C4-2B (cell line): ENCODE measurements around the gene SLC16A7.

Experiments
- H3K27ac ChIP-seq: fragments of 450-650 bp; 2 replicates; pipeline ENCODE4 v1.5.1; 2017
- ZFX ChIP-seq: fragments of 450-650 bp; IDR thresholded peaks from 2 replicates; pipeline ENCODE4 v1.6.1; 2017
- TF ChIP-seq, protein P1 (sequence below): fragments of 450-650 bp; conservative IDR thresholded peaks from 2 replicates; pipeline ENCODE4 v1.5.1; 2017; ENCODE audit warnings: mild to moderate bottlenecking

The SLC16A7 gene

DNA sequence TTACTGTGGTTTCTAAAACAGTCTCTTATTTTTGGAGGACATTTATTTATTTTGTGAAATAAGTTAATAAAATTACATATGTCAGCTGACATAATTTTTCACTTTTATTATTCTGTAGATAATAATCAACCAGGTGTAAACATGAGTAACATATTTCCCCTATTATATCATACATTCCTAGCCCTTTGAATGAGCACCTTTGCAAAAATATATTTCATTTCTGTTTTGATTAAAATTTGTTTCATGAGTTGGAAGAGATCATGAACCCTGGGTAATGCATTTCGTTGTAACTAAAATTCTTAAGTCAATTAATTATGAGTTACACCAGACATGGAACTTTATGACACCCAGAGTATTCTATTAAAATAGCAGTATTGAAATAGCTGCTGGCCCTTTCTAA, 56.3 kb downstream of the SLC16A7 start:
- TF ChIP-seq ZFX, result no peak
- TF ChIP-seq, protein P1, sequence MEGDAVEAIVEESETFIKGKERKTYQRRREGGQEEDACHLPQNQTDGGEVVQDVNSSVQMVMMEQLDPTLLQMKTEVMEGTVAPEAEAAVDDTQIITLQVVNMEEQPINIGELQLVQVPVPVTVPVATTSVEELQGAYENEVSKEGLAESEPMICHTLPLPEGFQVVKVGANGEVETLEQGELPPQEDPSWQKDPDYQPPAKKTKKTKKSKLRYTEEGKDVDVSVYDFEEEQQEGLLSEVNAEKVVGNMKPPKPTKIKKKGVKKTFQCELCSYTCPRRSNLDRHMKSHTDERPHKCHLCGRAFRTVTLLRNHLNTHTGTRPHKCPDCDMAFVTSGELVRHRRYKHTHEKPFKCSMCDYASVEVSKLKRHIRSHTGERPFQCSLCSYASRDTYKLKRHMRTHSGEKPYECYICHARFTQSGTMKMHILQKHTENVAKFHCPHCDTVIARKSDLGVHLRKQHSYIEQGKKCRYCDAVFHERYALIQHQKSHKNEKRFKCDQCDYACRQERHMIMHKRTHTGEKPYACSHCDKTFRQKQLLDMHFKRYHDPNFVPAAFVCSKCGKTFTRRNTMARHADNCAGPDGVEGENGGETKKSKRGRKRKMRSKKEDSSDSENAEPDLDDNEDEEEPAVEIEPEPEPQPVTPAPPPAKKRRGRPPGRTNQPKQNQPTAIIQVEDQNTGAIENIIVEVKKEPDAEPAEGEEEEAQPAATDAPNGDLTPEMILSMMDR, result no peak
- H3K27ac ChIP-seq, result no peak overlapping the region

DNA sequence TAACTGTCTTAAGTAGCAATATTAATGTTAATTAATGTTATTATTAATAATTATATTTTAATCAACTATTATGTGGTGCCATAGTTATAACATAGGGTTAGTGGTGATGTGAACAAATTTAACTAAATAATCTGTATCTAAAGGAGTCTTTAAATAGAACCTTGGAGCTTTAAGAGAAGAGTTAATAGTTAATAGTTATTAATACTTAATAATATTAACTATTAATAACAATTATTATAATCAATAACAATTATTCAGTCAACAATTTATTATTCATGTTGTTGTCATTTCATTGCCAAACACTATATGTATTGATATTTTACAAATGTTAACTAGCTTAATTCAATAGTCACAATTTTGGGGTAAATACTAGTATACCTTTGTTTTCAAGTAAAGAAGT, 58.2 kb downstream of the SLC16A7 start:
- no peak overlapping the region for H3K27ac ChIP-seq

DNA sequence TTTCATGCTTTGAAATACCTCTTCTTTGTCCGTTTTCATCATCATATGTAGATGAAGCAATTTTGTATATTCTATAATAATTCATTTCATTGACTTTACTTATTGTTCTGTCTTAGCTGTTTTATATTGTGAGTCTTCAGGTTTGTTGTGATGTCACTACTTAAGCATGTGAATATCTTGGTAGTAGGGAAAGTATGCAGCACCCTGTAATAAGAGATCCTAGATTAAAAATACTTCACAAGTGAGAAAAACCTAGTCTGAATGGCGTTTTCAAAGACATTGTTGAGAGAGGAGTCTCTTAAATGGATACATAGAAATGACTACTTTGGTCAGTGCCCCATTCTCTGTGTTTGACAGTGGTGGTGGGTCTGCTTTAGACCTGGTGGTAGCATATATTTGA, 61.4 kb downstream of the SLC16A7 start:
- TF ChIP-seq ZFX, result no peak
- TF ChIP-seq, protein P1, result no peak
- H3K27ac ChIP-seq, result no peak overlapping the region

More for the DNA sequence above, 58.2 kb downstream of the SLC16A7 start:
- no peak for TF ChIP-seq ZFX
- TF ChIP-seq, protein P1, result no peak

GRCh38 chr12:59657711-59658110, 61.9 kb downstream of the SLC16A7 start:
- no peak overlapping the region for H3K27ac ChIP-seq
- TF ChIP-seq ZFX, result no peak
- TF ChIP-seq, protein P1, result no peak

GRCh38 chr12:59660148-59660547, 64.3 kb downstream of the SLC16A7 start:
- TF ChIP-seq, protein P1, result no peak
- no peak for TF ChIP-seq ZFX
- no peak overlapping the region for H3K27ac ChIP-seq

DNA sequence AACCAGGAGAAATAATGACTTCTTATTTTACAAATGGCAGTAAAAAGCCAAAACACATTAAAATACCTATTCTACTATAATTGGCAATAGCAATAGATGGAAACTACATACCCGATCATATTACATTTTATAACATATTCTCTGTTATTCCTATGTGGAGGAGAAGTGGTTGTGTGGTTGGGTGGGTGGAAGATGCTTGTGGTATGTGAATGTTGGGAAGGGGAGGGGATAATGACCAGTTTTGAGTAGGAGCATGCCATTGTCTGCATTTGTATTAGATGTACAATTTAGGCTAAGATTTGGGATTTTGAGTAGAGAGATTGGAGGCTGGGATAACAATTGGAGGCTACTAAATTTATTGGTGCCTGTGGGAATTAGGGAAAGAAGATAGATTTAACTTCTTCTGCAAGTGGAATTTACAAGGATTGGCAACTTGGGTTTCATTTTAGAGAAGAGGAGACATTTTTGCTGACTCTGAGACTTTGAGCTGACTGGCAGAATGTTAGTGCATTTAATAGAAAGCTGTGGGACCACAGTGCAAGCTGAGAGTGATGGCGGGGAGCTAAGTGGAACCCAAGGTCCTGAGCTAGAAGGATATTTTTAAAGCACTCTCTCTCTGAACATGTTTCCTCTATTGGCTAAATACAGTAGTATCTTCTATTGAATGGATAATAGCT, 65.2 kb downstream of the SLC16A7 start:
- TF ChIP-seq, protein P1, result no peak
- TF ChIP-seq ZFX, result no peak
- no peak overlapping the region for H3K27ac ChIP-seq

DNA sequence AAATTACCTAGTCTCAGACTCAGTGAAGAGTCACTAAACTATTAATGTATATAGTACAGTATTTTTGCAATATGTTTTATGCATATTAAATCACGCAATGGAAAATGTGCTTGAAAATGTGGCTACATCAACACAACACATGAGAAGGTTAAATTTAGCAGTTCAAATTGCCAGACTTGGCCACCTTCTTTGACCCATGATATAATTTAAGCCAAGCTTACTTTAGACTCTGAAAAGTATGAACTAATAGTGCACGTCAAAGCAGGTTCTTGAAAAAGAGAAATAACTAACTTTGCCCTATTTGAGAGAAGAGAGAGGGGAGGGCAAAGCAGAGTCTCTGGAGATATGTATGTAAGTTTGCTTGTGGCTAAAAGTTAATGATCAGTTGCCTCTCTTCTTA, 68.7 kb downstream of the SLC16A7 start:
- no peak overlapping the region for H3K27ac ChIP-seq
- TF ChIP-seq, protein P1, result no peak
- TF ChIP-seq ZFX, result no peak
